CD4-positive, alpha-beta T cell (primary cell): ENCODE data around the gene ALMS1. TPM values are rescaled to one million over a fixed set of nuclear protein-coding genes. Genes with fewer than 3 reads are reported as not detected.
"Not testable (repeated sequence)": the region's sequence is repeated elsewhere in the genome, so short reads cannot be mapped to it uniquely, and the experiment has no call there.

Experiments
- ATAC-seq: fragments of 200-7000 bp; cut with Tn5 transposase; one replicate; pipeline ENCODE4 v1.10.0; 2022; ENCODE audit warnings: mild to moderate bottlenecking; ENCODE audit not compliant: poor library complexity
- CTCF ChIA-PET: fragments of 350-600 bp; sonication (Branson Sonifier 250); formaldehyde crosslinking; loops from one replicate; lab custom pipeline; 2021; ENCODE audit warnings: antibody characterized with exemption, inconsistent platforms; lab: Charles Lee
- POLR2A ChIA-PET: fragments of 350-600 bp; sonication (Branson Sonifier 250); formaldehyde crosslinking; loops from one replicate; lab custom pipeline; 2021; ENCODE audit warnings: antibody characterized with exemption, inconsistent platforms; lab: Charles Lee
- DNase-seq, 14 experiments: peaks; one replicate each; pipeline ENCODE4 v3.0.0-alpha.2; 2013 to 2020; ENCODE audit warnings: mixed read lengths in 2 of 14
- H3K27ac ChIP-seq, 2 donors: one replicate each; pipeline versions ENCODE4 v1.5.1 to v1.7.0; 2013; ENCODE audit warnings: low read length in 2 of 2, low read depth in 1 of 2, mild to moderate bottlenecking in 1 of 2
- H3K27me3 ChIP-seq, 2 experiments: 1 replicate in 1 of 2; 2 replicates in 1 of 2; pipeline versions ENCODE4 v1.6.1 to v1.7.0; 2013; ENCODE audit warnings: low read length in 2 of 2, control low read depth in 1 of 2, mild to moderate bottlenecking in 1 of 2, moderate library complexity in 1 of 2; ENCODE audit not compliant: insufficient read depth in 2 of 2, control insufficient read depth in 1 of 2
- H3K36me3 ChIP-seq: one replicate; pipeline ENCODE4 v1.6.1; 2013; ENCODE audit warnings: low read length, control low read depth; ENCODE audit not compliant: insufficient read depth
- H3K4me1 ChIP-seq: one replicate; pipeline ENCODE4 v1.6.1; 2013; ENCODE audit warnings: low read length, control low read depth; ENCODE audit not compliant: insufficient read depth
- H3K4me3 ChIP-seq: one replicate; pipeline ENCODE4 v1.5.1; 2013; ENCODE audit warnings: mild to moderate bottlenecking, low read length, moderate library complexity
- H3K9me3 ChIP-seq, 2 experiments: 1 replicate in 1 of 2; 2 replicates in 1 of 2; pipeline versions ENCODE4 v1.6.1 to v1.7.0; 2013; ENCODE audit warnings: low read length in 2 of 2, mild to moderate bottlenecking in 2 of 2, control low read depth in 1 of 2, moderate library complexity in 1 of 2; ENCODE audit not compliant: control insufficient read depth in 1 of 2, insufficient read depth in 1 of 2
- H3K27ac Mint-ChIP-seq: one replicate; pipeline ENCODE4 v1.8.0; 2020; ENCODE audit warnings: mixed read lengths
- H3K27me3 Mint-ChIP-seq: one replicate; pipeline ENCODE4 v1.8.0; 2021; ENCODE audit warnings: mixed read lengths
- H3K36me3 Mint-ChIP-seq: one replicate; pipeline ENCODE4 v1.8.0; 2021; ENCODE audit warnings: low read depth, mixed read lengths
- H3K4me1 Mint-ChIP-seq: one replicate; pipeline ENCODE4 v1.8.0; 2021; ENCODE audit warnings: low read depth, mixed read lengths
- H3K4me3 Mint-ChIP-seq: one replicate; pipeline ENCODE4 v1.8.0; 2020; ENCODE audit warnings: mild to moderate bottlenecking, mixed read lengths
- H3K9me3 Mint-ChIP-seq: one replicate; pipeline ENCODE4 v1.8.0; 2020; ENCODE audit warnings: mixed read lengths
- intact Hi-C, 2 experiments: fragments of 100-400 bp; cut with DNase I in 1 of 2; cut with micrococcal nuclease in 1 of 2; formaldehyde crosslinking; loops; one replicate each; pipeline versions ENCODE4 v1.15.1 to v1.9.0; 2023 to 2025; cut with DNase I, micrococcal nuclease
- total RNA-seq, 174 experiments: library from RNA in 2 of 174; stranded (reverse) in 2 of 174; gene quantifications; one replicate each; pipeline ENCODE4 v1.2.3 and lab custom pipeline; 2021 to 2026
- TF ChIP-seq, protein P1 (sequence below): fragments of 200-600 bp; IDR thresholded peaks from one replicate; pipeline ENCODE4 v1.8.0; 2022; ENCODE audit warnings: antibody characterized with exemption, mild to moderate bottlenecking

ALMS1 gene
- total RNA-seq, 2 experiments from 2014 or later = 20.2 to 20.6 TPM

DNA sequence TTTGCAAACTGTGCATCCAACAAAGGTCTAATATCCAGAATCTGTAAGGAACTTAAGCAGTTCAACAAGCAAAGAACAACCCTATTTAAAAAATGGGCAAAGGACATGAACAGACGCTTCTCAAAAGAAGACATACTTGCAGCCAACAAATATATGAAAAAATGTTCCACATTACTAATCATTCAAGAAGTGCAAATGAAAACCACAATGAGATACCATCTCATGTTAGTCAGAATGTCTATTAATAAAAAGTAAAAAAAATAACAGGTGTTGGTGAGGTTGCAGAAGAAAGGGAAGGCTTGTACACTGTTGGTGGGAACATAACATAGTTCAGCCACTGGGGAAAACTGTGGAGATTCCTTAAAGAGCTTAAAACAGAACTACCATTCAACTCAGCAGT, 130.4 kb downstream of the ALMS1 start:
- Histone ChIP-seq H3K27ac (no peak overlapping the region), H3K36me3 (peaks cover 15% of the 10 kb centered on the region), H3K27me3 (no peaks in the 10 kb centered on the region), H3K9me3 (peaks cover 0 to 4% of the 10 kb centered on the region in 2 experiments), H3K4me1 (no peaks in the 10 kb centered on the region), H3K4me3 (no peak overlapping the region)
- ATAC-seq = no peak
- CTCF ChIA-PET = no interaction called here
- Mint-ChIP-seq H3K36me3 (peaks cover 82% of the 10 kb centered on the region), H3K4me3 (no peak overlapping the region), H3K9me3 (peaks cover 16% of the 10 kb centered on the region), H3K27me3 (no peaks in the 10 kb centered on the region), H3K27ac (no peak overlapping the region), H3K4me1 (no peaks in the 10 kb centered on the region)
- TF ChIP-seq, protein P1, sequence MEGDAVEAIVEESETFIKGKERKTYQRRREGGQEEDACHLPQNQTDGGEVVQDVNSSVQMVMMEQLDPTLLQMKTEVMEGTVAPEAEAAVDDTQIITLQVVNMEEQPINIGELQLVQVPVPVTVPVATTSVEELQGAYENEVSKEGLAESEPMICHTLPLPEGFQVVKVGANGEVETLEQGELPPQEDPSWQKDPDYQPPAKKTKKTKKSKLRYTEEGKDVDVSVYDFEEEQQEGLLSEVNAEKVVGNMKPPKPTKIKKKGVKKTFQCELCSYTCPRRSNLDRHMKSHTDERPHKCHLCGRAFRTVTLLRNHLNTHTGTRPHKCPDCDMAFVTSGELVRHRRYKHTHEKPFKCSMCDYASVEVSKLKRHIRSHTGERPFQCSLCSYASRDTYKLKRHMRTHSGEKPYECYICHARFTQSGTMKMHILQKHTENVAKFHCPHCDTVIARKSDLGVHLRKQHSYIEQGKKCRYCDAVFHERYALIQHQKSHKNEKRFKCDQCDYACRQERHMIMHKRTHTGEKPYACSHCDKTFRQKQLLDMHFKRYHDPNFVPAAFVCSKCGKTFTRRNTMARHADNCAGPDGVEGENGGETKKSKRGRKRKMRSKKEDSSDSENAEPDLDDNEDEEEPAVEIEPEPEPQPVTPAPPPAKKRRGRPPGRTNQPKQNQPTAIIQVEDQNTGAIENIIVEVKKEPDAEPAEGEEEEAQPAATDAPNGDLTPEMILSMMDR = no peak
- intact Hi-C loops = no loop called here
- POLR2A ChIA-PET = no interaction called here
- no peak for DNase-seq

DNA sequence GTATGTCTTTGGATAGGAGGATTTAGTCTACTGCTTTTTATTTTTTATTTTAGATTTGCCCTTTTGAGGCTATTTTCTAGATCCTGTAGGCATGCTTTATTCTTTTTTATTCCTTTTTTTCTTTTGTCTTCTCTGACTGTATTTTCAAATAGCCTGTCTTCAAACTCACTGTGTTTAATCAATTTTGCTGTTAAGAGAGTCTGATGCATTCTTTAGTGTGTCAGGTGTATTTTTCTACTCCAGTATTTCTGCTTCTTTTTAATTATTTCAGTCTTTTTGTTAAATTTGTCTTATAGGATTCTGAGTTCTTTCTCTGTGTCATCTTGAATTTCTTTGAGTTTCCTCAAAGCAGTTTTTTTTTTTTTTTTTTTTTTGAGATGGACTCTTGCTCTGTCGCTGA, 143.1 kb downstream of the ALMS1 start:
- no peak overlapping the region for H3K27ac ChIP-seq
- H3K4me1 ChIP-seq = no peaks in the 10 kb centered on the region
- no peaks in the 10 kb centered on the region for H3K27me3 ChIP-seq
- no peak overlapping the region for H3K4me3 ChIP-seq
- H3K9me3 ChIP-seq = peaks cover 13 to 32% of the 10 kb centered on the region in 2 experiments
- H3K27ac Mint-ChIP-seq = no peak overlapping the region
- DNase-seq (no peak), ATAC-seq (no peak)
- H3K27me3 Mint-ChIP-seq = no peaks in the 10 kb centered on the region
- H3K4me3 Mint-ChIP-seq = no peak overlapping the region
- TF ChIP-seq, protein P1 = no peak
- CTCF ChIA-PET = no interaction called here
- intact Hi-C loops = no loop called here
- peaks cover 8% of the 10 kb centered on the region for H3K36me3 ChIP-seq
- H3K36me3 Mint-ChIP-seq = peaks cover 95% of the 10 kb centered on the region
- H3K9me3 Mint-ChIP-seq = peaks cover 20% of the 10 kb centered on the region
- POLR2A ChIA-PET = no interaction called here
- H3K4me1 Mint-ChIP-seq = no peaks in the 10 kb centered on the region

DNA sequence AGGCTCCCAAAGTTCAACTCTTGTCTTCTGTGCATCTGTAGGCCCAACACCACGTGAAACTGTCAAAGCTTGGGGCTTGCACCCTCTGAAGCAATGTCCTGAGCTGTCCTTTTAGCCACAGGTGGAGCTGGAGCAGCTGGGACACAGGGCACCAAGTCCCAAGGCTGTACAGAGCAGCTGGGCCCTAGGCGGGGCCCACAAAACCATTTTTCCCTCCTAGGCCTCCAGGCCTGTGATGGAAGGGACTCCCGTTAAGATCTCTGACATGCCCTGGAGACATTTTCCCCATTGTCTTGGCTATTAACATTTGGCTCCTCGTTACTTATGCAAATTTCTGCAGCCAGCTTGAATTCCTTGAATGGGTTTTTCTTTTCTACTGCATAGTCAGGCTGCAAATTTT, 145.1 kb downstream of the ALMS1 start:
- DNase-seq, H3K4me1 ChIP-seq, H3K27ac Mint-ChIP-seq, H3K27ac ChIP-seq, POLR2A ChIA-PET, H3K9me3 Mint-ChIP-seq, H3K27me3 ChIP-seq, CTCF ChIA-PET, H3K4me3 ChIP-seq, H3K27me3 Mint-ChIP-seq, intact Hi-C loops, ATAC-seq, H3K4me3 Mint-ChIP-seq, H3K4me1 Mint-ChIP-seq: not testable (repeated sequence)
- H3K36me3 Mint-ChIP-seq = peaks cover 100% of the 10 kb centered on the region
- Histone ChIP-seq H3K9me3 (peaks cover 13 to 25% of the 10 kb centered on the region in 2 experiments), H3K36me3 (peaks cover 13% of the 10 kb centered on the region)

DNA sequence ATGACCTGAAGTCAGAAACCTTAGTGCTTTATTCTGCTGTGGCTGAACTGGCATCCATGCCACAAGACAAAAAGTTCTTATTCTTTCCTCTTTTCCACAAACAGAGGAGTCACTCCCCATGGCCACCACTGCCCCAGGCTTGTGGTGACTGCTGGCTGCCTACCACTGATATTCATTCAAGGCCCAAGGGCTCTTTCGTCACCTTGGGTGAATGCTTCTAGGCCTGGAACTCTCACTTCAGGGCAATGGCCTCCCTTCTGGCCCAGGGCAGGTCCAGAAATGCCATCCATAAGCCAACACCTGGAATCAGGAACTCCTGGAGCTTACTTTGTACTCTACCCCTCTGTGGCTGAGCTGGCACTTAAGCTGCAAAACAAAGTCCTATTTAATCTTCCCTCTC, 146.7 kb downstream of the ALMS1 start:
- H3K4me3 Mint-ChIP-seq = no peak overlapping the region
- CTCF ChIA-PET = no interaction called here
- H3K27me3 Mint-ChIP-seq = no peaks in the 10 kb centered on the region
- intact Hi-C loops = no loop called here
- Histone ChIP-seq H3K4me3 (no peak overlapping the region), H3K27ac (no peak overlapping the region), H3K36me3 (peaks cover 19% of the 10 kb centered on the region), H3K4me1 (no peaks in the 10 kb centered on the region), H3K27me3 (no peaks in the 10 kb centered on the region), H3K9me3 (peaks cover 13 to 14% of the 10 kb centered on the region in 2 experiments)
- DNase-seq = no peak
- H3K4me1 Mint-ChIP-seq = no peaks in the 10 kb centered on the region
- POLR2A ChIA-PET = no interaction called here
- TF ChIP-seq, protein P1 = no peak
- no peak overlapping the region for H3K27ac Mint-ChIP-seq
- H3K9me3 Mint-ChIP-seq = peaks cover 16% of the 10 kb centered on the region
- H3K36me3 Mint-ChIP-seq = peaks cover 100% of the 10 kb centered on the region
- no peak for ATAC-seq
